ENCODE results near the gene PGAP6. TPM values are rescaled to one million over a fixed set of nuclear protein-coding genes. Genes with fewer than 3 reads are reported as not detected.

PGAP6 gene
- total and polyA plus RNA-seq, 10 donors: 19.5 to 63.2 (median 43.9) TPM

DNA sequence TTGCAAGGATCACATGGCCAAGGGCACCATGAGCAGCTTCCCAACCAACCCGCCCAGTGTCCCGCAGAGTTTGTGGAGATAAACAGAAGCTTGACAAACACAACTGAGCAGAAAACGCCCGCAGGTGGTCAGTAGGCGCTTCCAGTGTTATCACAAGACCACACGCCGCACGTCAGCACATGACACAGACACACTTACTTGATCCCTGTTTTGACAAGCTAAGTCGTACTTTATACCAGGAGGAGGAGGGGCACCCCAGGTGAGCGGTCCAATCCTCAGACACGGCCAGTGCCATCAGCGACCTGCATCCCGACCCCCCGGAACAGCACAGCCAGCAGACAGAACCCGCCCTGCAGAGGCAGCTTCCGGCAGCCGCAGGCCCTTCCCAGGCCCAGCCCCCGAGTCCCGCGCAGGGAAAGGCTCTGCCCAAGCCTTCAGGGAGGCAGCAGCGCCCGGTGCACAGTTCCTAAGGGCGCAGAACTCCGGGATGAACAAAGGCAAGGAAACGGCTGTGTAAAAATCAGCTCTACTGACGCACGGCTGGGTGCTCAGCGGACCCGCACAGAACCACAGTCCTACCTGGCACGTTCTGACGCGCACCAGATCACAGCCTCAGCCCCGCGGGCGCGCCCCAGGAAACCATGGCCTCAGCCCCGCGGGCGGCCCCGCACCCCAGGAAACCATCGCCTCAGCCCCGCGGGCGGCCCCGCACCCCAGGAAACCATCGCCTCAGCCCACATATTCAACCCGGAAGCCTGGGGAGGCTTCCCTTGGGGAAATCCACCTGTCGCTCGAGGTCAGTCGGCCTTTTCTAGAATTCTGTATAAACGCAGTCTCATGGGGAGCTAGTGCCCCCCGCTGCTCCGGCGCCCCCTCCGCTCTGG, 57.1 kb downstream of the PGAP6 start:
- WGBS, 5 donors: 20 to 41% (median 26%) methylated on average over 48 to 55 of the region's 55 CpGs
- Histone ChIP-seq H3K27ac (peak overlapping the region; percentile 50 to 83 (median 70)), H3K36me3 (peaks cover 0 to 3% (median under 1%) of the 10 kb centered on the region in 6 donors), H3K9me3 (no peaks in the 10 kb centered on the region), H3K4me1 (peaks cover 21 to 94% (median 50%) of the 10 kb centered on the region in 6 donors), H3K4me3 (peak overlapping the region in 6 of 8 donors; percentile 24 to 62 (median 25)), H3K27me3 (replicated peaks in 1 of 7) (no peaks in the 10 kb centered on the region)
- DNase-seq: peak; percentile 90
- TF ChIP-seq, protein P1, sequence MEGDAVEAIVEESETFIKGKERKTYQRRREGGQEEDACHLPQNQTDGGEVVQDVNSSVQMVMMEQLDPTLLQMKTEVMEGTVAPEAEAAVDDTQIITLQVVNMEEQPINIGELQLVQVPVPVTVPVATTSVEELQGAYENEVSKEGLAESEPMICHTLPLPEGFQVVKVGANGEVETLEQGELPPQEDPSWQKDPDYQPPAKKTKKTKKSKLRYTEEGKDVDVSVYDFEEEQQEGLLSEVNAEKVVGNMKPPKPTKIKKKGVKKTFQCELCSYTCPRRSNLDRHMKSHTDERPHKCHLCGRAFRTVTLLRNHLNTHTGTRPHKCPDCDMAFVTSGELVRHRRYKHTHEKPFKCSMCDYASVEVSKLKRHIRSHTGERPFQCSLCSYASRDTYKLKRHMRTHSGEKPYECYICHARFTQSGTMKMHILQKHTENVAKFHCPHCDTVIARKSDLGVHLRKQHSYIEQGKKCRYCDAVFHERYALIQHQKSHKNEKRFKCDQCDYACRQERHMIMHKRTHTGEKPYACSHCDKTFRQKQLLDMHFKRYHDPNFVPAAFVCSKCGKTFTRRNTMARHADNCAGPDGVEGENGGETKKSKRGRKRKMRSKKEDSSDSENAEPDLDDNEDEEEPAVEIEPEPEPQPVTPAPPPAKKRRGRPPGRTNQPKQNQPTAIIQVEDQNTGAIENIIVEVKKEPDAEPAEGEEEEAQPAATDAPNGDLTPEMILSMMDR (IDR thresholded peaks at IDR 0.05 in 8 of 11, conservative IDR thresholded peaks at IDR 0.05 in 3 of 11): no peak
- TF ChIP-seq POLR2AphosphoS5 (IDR thresholded peaks at IDR 0.05): peak; percentile 24 to 80 (median 57)
- intact Hi-C loops (cut with DNase I; ENCODE audit: low total_unique reads): no loop called here

DNA sequence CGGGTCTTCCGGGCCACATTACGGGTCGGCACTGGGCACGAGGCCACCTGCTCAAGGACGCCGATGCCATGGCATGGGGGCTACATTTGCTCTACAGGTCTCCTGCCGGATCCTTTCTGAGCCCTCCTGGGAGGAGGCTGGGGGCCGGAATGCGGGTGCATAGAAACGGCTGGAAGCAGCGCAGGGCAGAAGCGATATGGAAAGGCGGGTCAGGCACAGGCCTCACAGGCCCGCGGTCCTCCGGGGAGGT, 57.7 kb downstream of the PGAP6 start:
- Histone ChIP-seq H3K4me1 (peaks cover 21 to 94% (median 52%) of the 10 kb centered on the region in 6 donors), H3K4me3 (peak overlapping the region in 2 of 8 donors; percentile 24 to 62), H3K9me3 (no peaks in the 10 kb centered on the region), H3K36me3 (peaks cover 0 to 7% (median 3%) of the 10 kb centered on the region in 6 donors), H3K27ac (peak overlapping the region in 4 of 8 donors; percentile 50 to 83 (median 79)), H3K27me3 (replicated peaks in 1 of 7) (no peaks in the 10 kb centered on the region)
- intact Hi-C loops (cut with DNase I; ENCODE audit: low total_unique reads): no loop called here
- TF ChIP-seq POLR2AphosphoS5 (IDR thresholded peaks at IDR 0.05) (no peak), POLR2A (IDR thresholded peaks at IDR 0.05) (no peak)
- TF ChIP-seq, protein P1 (IDR thresholded peaks at IDR 0.05 in 8 of 11, conservative IDR thresholded peaks at IDR 0.05 in 3 of 11): no peak
- DNase-seq: no peak
- WGBS, 5 donors: 92 to 95% (median 92%) methylated on average over 12 to 17 of the region's 17 CpGs

DNA sequence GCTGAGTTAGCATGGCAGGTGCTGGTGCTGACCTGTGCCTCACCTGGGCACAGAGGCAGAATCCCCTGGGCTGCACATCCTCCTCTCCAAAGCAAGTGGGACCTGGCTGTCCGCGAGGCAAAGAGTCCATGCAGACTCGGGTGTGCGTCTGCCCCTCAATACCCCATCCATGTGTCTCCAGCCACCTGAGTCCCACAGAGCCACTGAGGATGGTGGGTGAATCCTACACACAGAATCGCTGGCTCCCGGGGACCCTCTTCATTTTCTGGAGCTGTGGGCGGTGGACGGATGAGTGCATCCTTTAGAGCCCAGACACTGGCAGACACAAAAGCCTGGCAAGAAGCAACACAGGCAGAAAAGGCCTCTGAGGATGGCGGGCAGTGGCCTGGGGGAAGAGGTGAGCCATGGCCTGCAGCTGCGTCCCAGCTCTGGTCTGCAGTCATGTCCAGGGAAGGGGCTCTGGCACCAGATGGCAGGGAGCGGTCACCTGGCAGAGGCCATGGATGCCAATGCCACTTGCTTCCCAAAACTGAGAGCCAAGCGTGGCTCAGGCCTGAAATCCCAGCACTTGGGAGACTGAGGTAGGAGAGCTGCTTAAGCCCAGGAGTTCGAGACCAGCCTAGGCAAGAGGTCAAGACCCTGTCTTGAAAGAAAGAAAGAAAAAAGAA, 59.2 kb downstream of the PGAP6 start:
- 93 to 97% (median 95%) methylated on average over 13 of the region's 13 CpGs for WGBS, 5 donors

DNA sequence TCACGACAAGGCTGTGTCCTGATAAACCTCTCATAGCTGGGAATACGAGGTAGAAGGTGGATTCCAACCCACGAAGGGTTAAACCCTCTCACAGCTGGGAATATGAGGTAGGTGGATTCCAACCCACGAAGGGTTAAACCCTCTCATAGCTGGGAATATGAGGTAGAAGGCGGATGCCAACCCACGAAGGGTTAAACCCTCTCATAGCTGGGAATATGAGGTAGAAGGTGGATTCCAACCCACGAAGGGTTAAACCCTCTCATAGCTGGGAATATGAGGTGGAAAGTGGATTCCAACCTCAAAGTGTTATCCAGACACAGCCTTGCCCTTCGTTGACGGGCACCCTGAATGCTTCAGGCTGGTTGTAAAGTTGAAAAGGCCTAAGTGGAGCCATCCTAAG, 60.2 kb downstream of the PGAP6 start:
- 80 to 90% (median 84%) methylated on average over 9 of the region's 9 CpGs for WGBS, 5 donors
- intact Hi-C loops (cut with DNase I; ENCODE audit: low total_unique reads): no loop called here

More for the DNA sequence above, 59.2 kb downstream of the PGAP6 start:
- no peaks in the 10 kb centered on the region for H3K9me3 ChIP-seq
- H3K27me3 ChIP-seq (replicated peaks in 1 of 7): no peaks in the 10 kb centered on the region
- H3K4me3 ChIP-seq: no peak overlapping the region
- peaks cover 0 to 22% (median 12%) of the 10 kb centered on the region in 6 donors for H3K36me3 ChIP-seq
- no peak for TF ChIP-seq POLR2AphosphoS5 (IDR thresholded peaks at IDR 0.05)
- peaks cover 15 to 85% (median 42%) of the 10 kb centered on the region in 6 donors for H3K4me1 ChIP-seq
- intact Hi-C loops (cut with DNase I; ENCODE audit: low total_unique reads): no loop called here
- DNase-seq: no peak
- H3K27ac ChIP-seq: no peak overlapping the region

More for the DNA sequence above, 60.2 kb downstream of the PGAP6 start:
- Histone ChIP-seq H3K27ac (peak overlapping the region in 2 of 8 donors; percentile 5 to 37), H3K27me3 (replicated peaks in 1 of 7) (no peaks in the 10 kb centered on the region), H3K4me1 (peaks cover 8 to 83% (median 32%) of the 10 kb centered on the region in 6 donors), H3K4me3 (no peak overlapping the region), H3K36me3 (peaks cover 0 to 32% (median 12%) of the 10 kb centered on the region in 6 donors), H3K9me3 (no peaks in the 10 kb centered on the region)
- TF ChIP-seq, protein P1 (IDR thresholded peaks at IDR 0.05 in 8 of 11, conservative IDR thresholded peaks at IDR 0.05 in 3 of 11): no peak
- TF ChIP-seq POLR2A (IDR thresholded peaks at IDR 0.05): no peak
- TF ChIP-seq POLR2AphosphoS5 (IDR thresholded peaks at IDR 0.05): no peak
- DNase-seq: no peak

Other genes starting within 250 kb of the PGAP6 start
- 10 to 100 TPM; 22.7 to 38.7 (median 31.7) TPM for gene NPRL3, start 243.3 kb downstream of the PGAP6 start, total RNA-seq
- gene NPRL3, start 243.3 kb downstream of the PGAP6 start, polyA plus RNA-seq: 10 to 100 TPM in 2 of 3 donors, 1 to 10 TPM in 1; 8.7 to 22.4 (median 12.5) TPM
- 1 to 10 TPM in 1 of 7 donors, not detected in 6; 1.2 TPM for gene HBZ, start 229.3 kb downstream of the PGAP6 start, total RNA-seq
- gene HBZ, start 229.3 kb downstream of the PGAP6 start, polyA plus RNA-seq: under 1 TPM in 1 of 3 donors, not detected in 2; 0.16 TPM
- 10 to 100 TPM in 4 of 7 donors, 1 to 10 TPM in 2, not detected in 1; 1.4 to 96.6 (median 24.0) TPM for gene HBM, start 216.0 kb downstream of the PGAP6 start, total RNA-seq
- 1 to 10 TPM in 1 of 3 donors, under 1 TPM in 2; 0.20 to 2.9 (median 0.28) TPM for gene HBM, start 216.0 kb downstream of the PGAP6 start, polyA plus RNA-seq
- gene HBA2, start 209.1 kb downstream of the PGAP6 start, total RNA-seq: over 10,000 TPM in 3 of 7 donors, 1,000 to 10,000 TPM in 2, 100 to 1,000 TPM in 2; 283 to 16,395 (median 9,081) TPM
- 1,000 to 10,000 TPM in 1 of 3 donors, 100 to 1,000 TPM in 2; 256 to 5,765 (median 344) TPM for gene HBA2, start 209.1 kb downstream of the PGAP6 start, polyA plus RNA-seq
- over 10,000 TPM in 1 of 7 donors, 1,000 to 10,000 TPM in 4, 100 to 1,000 TPM in 2; 276 to 25,333 (median 6,594) TPM for gene HBA1, start 205.3 kb downstream of the PGAP6 start, total RNA-seq
- gene HBA1, start 205.3 kb downstream of the PGAP6 start, polyA plus RNA-seq: 1,000 to 10,000 TPM in 1 of 3 donors, 100 to 1,000 TPM in 1, 10 to 100 TPM in 1; 77.8 to 2,221 (median 120) TPM
- gene HBQ1, start 201.5 kb downstream of the PGAP6 start, total RNA-seq: 1 to 10 TPM in 4 of 7 donors, not detected in 3; 1.0 to 7.4 (median 6.6) TPM
- gene HBQ1, start 201.5 kb downstream of the PGAP6 start, polyA plus RNA-seq: 10 to 100 TPM in 1 of 3 donors, under 1 TPM in 2; 0.41 to 11.3 (median 0.62) TPM
- 100 to 1,000 TPM in 5 of 7 donors, 10 to 100 TPM in 2; 76.7 to 158 (median 105) TPM for gene LUC7L, start 152.5 kb downstream of the PGAP6 start, total RNA-seq
- 100 to 1,000 TPM; 110 to 318 (median 282) TPM for gene LUC7L, start 152.5 kb downstream of the PGAP6 start, polyA plus RNA-seq
- 10 to 100 TPM; 32.2 to 63.1 (median 42.5) TPM for gene FAM234A, start 147.2 kb downstream of the PGAP6 start, total RNA-seq
- 10 to 100 TPM; 13.0 to 25.9 (median 13.1) TPM for gene FAM234A, start 147.2 kb downstream of the PGAP6 start, polyA plus RNA-seq
- 1 to 10 TPM; 1.0 to 5.4 (median 2.6) TPM for gene RGS11, start 106.0 kb downstream of the PGAP6 start, total RNA-seq
- 1 to 10 TPM in 2 of 3 donors, under 1 TPM in 1; 0.79 to 5.2 (median 1.9) TPM for gene RGS11, start 106.0 kb downstream of the PGAP6 start, polyA plus RNA-seq
- not detected for gene ARHGDIG, start 101.4 kb downstream of the PGAP6 start, total RNA-seq
- under 1 TPM; 0.23 to 0.99 (median 0.26) TPM for gene ARHGDIG, start 101.4 kb downstream of the PGAP6 start, polyA plus RNA-seq
- 1 to 10 TPM in 1 of 7 donors, under 1 TPM in 2, not detected in 4; 0.28 to 1.1 (median 0.39) TPM for gene PDIA2, start 98.8 kb downstream of the PGAP6 start, total RNA-seq
- 1 to 10 TPM in 2 of 3 donors, under 1 TPM in 1; 0.67 to 2.4 (median 1.4) TPM for gene PDIA2, start 98.8 kb downstream of the PGAP6 start, polyA plus RNA-seq
- 10 to 100 TPM; 22.6 to 27.3 (median 24.8) TPM for gene AXIN1, start 29.3 kb downstream of the PGAP6 start, total RNA-seq
- 10 to 100 TPM; 12.9 to 22.7 (median 13.6) TPM for gene AXIN1, start 29.3 kb downstream of the PGAP6 start, polyA plus RNA-seq
- 10 to 100 TPM; 38.0 to 64.1 (median 48.0) TPM for gene MRPL28, start 11.4 kb downstream of the PGAP6 start, total RNA-seq
- gene MRPL28, start 11.4 kb downstream of the PGAP6 start, polyA plus RNA-seq: 100 to 1,000 TPM in 1 of 3 donors, 10 to 100 TPM in 2; 85.0 to 108 (median 85.7) TPM
- 10 to 100 TPM; 27.3 to 71.4 (median 50.0) TPM for gene NME4, start 15.2 kb upstream of the PGAP6 start, total RNA-seq
- 10 to 100 TPM; 43.4 to 75.8 (median 67.7) TPM for gene NME4, start 15.2 kb upstream of the PGAP6 start, polyA plus RNA-seq
- 10 to 100 TPM in 5 of 7 donors, 1 to 10 TPM in 2; 8.9 to 14.8 (median 11.7) TPM for gene DECR2, start 19.9 kb upstream of the PGAP6 start, total RNA-seq
- 10 to 100 TPM in 2 of 3 donors, 1 to 10 TPM in 1; 9.1 to 19.5 (median 14.1) TPM for gene DECR2, start 19.9 kb upstream of the PGAP6 start, polyA plus RNA-seq
- gene RAB11FIP3, start 43.7 kb upstream of the PGAP6 start, total RNA-seq: 10 to 100 TPM; 33.8 to 52.7 (median 40.6) TPM
- 10 to 100 TPM; 12.3 to 27.1 (median 14.3) TPM for gene RAB11FIP3, start 43.7 kb upstream of the PGAP6 start, polyA plus RNA-seq
- gene CAPN15, start 145.7 kb upstream of the PGAP6 start, total RNA-seq: 10 to 100 TPM; 48.1 to 71.7 (median 63.9) TPM
- gene CAPN15, start 145.7 kb upstream of the PGAP6 start, polyA plus RNA-seq: 10 to 100 TPM; 25.8 to 65.0 (median 36.4) TPM
- gene PRR35, start 178.4 kb upstream of the PGAP6 start, total RNA-seq: not detected
- gene PRR35, start 178.4 kb upstream of the PGAP6 start, polyA plus RNA-seq: not detected
- gene NHLRC4, start 185.0 kb upstream of the PGAP6 start, total RNA-seq: 1 to 10 TPM; 1.5 to 8.8 (median 4.5) TPM
- gene NHLRC4, start 185.0 kb upstream of the PGAP6 start, polyA plus RNA-seq: 1 to 10 TPM; 2.7 to 4.7 (median 3.6) TPM
- gene PIGQ, start 188.0 kb upstream of the PGAP6 start, total RNA-seq: 10 to 100 TPM; 36.1 to 42.7 (median 39.2) TPM
- gene PIGQ, start 188.0 kb upstream of the PGAP6 start, polyA plus RNA-seq: 10 to 100 TPM; 20.7 to 70.5 (median 42.2) TPM
- 10 to 100 TPM; 12.9 to 21.6 (median 15.3) TPM for gene RAB40C, start 208.1 kb upstream of the PGAP6 start, total RNA-seq
- gene RAB40C, start 208.1 kb upstream of the PGAP6 start, polyA plus RNA-seq: 10 to 100 TPM in 2 of 3 donors, 1 to 10 TPM in 1; 8.1 to 20.9 (median 11.0) TPM
- gene WFIKKN1, start 249.0 kb upstream of the PGAP6 start, total RNA-seq: 1 to 10 TPM in 3 of 7 donors, under 1 TPM in 4; 0.49 to 1.5 (median 0.95) TPM
- gene WFIKKN1, start 249.0 kb upstream of the PGAP6 start, polyA plus RNA-seq: 1 to 10 TPM in 1 of 3 donors, under 1 TPM in 2; 0.15 to 1.8 (median 0.30) TPM